HEK293 (cell line): ENCODE results near the gene ABCA7.

Experiments
- BCL11A ChIP-seq: fragments of 450-650 bp; formaldehyde crosslinking; IDR thresholded peaks from 2 replicates; pipeline ENCODE4 v1.5.1; 2016; ENCODE audit warnings: low read depth, missing biosample characterization, missing genetic modification characterization
- KLF10 ChIP-seq: fragments of 450-650 bp; IDR thresholded peaks from 2 replicates; pipeline ENCODE4 v1.5.1; 2018; ENCODE audit warnings: missing biosample characterization, mild to moderate bottlenecking, missing genetic modification characterization
- KLF7 ChIP-seq: fragments of 450-650 bp; formaldehyde crosslinking; IDR thresholded peaks from 2 replicates; pipeline ENCODE4 v1.5.1; 2016; ENCODE audit warnings: missing biosample characterization, missing genetic modification characterization, borderline replicate concordance
- KLF8 ChIP-seq: fragments of 450-650 bp; formaldehyde crosslinking; IDR thresholded peaks from 2 replicates; pipeline ENCODE4 v1.5.1; 2016; ENCODE audit warnings: missing biosample characterization, missing genetic modification characterization
- SALL2 ChIP-seq: fragments of 450-650 bp; formaldehyde crosslinking; IDR thresholded peaks from 2 replicates; pipeline ENCODE4 v1.5.0; 2017; ENCODE audit warnings: missing biosample characterization, mild to moderate bottlenecking, missing genetic modification characterization, borderline replicate concordance
- ZEB2 ChIP-seq: fragments of 450-650 bp; formaldehyde crosslinking; IDR thresholded peaks from 2 replicates; pipeline ENCODE4 v1.5.1; 2016; ENCODE audit warnings: missing biosample characterization, missing genetic modification characterization
- ZNF121 ChIP-seq: fragments of 450-650 bp; formaldehyde crosslinking; IDR thresholded peaks from 2 replicates; pipeline ENCODE4 v1.5.1; 2016; ENCODE audit warnings: missing biosample characterization, missing genetic modification characterization
- ZNF391 ChIP-seq: fragments of 450-650 bp; formaldehyde crosslinking; IDR thresholded peaks from 2 replicates; pipeline ENCODE4 v1.5.1; 2016; ENCODE audit warnings: low read depth, missing biosample characterization, missing genetic modification characterization, borderline replicate concordance
- ZNF423 ChIP-seq: fragments of 450-650 bp; formaldehyde crosslinking; IDR thresholded peaks from 2 replicates; pipeline ENCODE4 v1.5.1; 2016; ENCODE audit warnings: missing biosample characterization, missing genetic modification characterization
- ZNF449 ChIP-seq: fragments of 450-650 bp; formaldehyde crosslinking; IDR thresholded peaks from 2 replicates; pipeline ENCODE4 v1.5.1; 2017; ENCODE audit warnings: missing biosample characterization, mild to moderate bottlenecking, missing genetic modification characterization, moderate library complexity
- ZNF585B ChIP-seq: fragments of 450-650 bp; formaldehyde crosslinking; IDR thresholded peaks from 2 replicates; pipeline ENCODE4 v1.5.1; 2016; ENCODE audit warnings: missing biosample characterization, missing genetic modification characterization
- ZNF624 ChIP-seq: fragments of 450-650 bp; formaldehyde crosslinking; IDR thresholded peaks from 2 replicates; pipeline ENCODE4 v1.5.1; 2017; ENCODE audit warnings: missing biosample characterization, missing genetic modification characterization
- ZNF747 ChIP-seq: fragments of 450-650 bp; formaldehyde crosslinking; IDR thresholded peaks from 2 replicates; pipeline ENCODE4 v1.5.1; 2016; ENCODE audit warnings: missing biosample characterization, missing genetic modification characterization
- ZNF843 ChIP-seq: fragments of 450-650 bp; formaldehyde crosslinking; IDR thresholded peaks from 2 replicates; pipeline ENCODE4 v1.5.1; 2016; ENCODE audit warnings: missing biosample characterization, missing genetic modification characterization
- ZXDB ChIP-seq: fragments of 450-650 bp; formaldehyde crosslinking; IDR thresholded peaks from 2 replicates; pipeline ENCODE4 v1.5.1; 2016; ENCODE audit warnings: missing biosample characterization, missing genetic modification characterization
- TF ChIP-seq, protein P1 (sequence below): fragments of 450-650 bp; formaldehyde crosslinking; IDR thresholded peaks from 2 replicates; pipeline ENCODE4 v1.5.1; 2016; ENCODE audit warnings: missing biosample characterization, missing genetic modification characterization, borderline replicate concordance
- TF ChIP-seq, protein P2 (sequence below): fragments of 450-650 bp; formaldehyde crosslinking; IDR thresholded peaks from 2 replicates; pipeline ENCODE4 v1.5.1; 2016; ENCODE audit warnings: missing biosample characterization, missing genetic modification characterization
- TF ChIP-seq, protein P3 (sequence below): fragments of 450-650 bp; formaldehyde crosslinking; IDR thresholded peaks from 2 replicates; pipeline ENCODE4 v1.5.1; 2017; ENCODE audit warnings: missing biosample characterization, missing genetic modification characterization
- TF ChIP-seq, protein P4 (sequence below): fragments of 450-650 bp; formaldehyde crosslinking; IDR thresholded peaks from 2 replicates; pipeline ENCODE4 v1.5.1; 2016; ENCODE audit warnings: missing biosample characterization, missing genetic modification characterization

ABCA7 gene

DNA sequence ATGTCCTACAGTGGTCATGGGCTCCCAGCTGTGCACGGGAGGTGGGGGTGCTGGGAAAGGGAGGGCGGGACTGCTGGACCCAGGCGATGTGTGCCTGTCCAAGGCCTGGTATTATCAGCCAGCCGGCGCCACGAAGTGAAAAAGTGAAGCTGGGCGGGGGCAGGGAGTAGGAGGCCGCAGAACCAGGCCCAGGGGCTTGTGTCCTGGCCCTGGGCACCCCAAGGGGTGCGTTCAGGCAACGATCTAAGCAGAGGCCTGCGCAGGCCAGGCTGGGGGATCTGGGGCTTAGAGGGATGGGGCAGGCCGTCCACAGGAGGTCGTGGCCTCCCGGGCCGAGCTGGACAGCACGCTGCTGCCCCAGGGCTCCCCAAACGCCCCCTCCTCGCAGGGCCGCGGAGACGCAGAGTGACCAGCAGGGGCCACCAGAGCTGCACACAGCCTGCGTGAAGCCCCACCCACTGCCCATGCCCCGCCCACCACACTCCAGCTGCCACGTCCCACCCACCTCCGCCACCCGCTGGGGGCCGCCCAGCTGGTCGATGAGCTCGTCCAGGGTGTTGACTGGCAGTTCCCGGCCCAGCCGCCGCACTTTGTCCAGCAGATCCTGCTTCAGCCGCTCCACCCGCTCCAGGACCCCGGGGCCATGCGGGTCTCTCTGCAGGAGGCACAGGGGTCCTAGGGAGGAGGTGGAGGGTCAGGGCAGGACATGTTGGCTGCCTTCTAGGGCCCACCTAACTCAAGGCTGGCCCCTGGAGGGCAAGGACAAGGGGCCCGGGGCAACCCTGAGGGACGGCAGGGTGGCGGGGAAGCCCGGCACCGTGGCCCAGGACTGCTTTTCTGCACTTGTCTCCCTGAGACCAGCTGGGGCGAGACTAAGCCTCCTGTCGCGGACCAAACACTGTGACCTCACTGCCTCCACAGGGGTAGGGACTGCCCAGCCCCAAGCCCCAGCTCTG is 73.4 kb downstream of the ABCA7 start (continued):
- TF ChIP-seq, protein P1, sequence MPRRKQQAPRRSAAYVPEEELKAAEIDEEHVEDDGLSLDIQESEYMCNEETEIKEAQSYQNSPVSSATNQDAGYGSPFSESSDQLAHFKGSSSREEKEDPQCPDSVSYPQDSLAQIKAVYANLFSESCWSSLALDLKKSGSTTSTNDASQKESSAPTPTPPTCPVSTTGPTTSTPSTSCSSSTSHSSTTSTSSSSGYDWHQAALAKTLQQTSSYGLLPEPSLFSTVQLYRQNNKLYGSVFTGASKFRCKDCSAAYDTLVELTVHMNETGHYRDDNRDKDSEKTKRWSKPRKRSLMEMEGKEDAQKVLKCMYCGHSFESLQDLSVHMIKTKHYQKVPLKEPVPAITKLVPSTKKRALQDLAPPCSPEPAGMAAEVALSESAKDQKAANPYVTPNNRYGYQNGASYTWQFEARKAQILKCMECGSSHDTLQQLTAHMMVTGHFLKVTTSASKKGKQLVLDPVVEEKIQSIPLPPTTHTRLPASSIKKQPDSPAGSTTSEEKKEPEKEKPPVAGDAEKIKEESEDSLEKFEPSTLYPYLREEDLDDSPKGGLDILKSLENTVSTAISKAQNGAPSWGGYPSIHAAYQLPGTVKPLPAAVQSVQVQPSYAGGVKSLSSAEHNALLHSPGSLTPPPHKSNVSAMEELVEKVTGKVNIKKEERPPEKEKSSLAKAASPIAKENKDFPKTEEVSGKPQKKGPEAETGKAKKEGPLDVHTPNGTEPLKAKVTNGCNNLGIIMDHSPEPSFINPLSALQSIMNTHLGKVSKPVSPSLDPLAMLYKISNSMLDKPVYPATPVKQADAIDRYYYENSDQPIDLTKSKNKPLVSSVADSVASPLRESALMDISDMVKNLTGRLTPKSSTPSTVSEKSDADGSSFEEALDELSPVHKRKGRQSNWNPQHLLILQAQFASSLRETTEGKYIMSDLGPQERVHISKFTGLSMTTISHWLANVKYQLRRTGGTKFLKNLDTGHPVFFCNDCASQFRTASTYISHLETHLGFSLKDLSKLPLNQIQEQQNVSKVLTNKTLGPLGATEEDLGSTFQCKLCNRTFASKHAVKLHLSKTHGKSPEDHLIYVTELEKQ (tag by site-specific recombination), result peak; percentile 42; the same call in 1 of the 2 replicates
- TF ChIP-seq ZNF449 (tag by site-specific recombination) (0 out of 2 replicates have a peak, but pooled peaks have one; percentile 17), ZNF391 (tag by site-specific recombination) (no peak), ZXDB (tag by site-specific recombination) (peak; percentile 70), ZNF843 (peak; percentile 65), ZEB2 (tag by site-specific recombination) (peak; percentile 57), KLF8 (tag by site-specific recombination) (peak; percentile 72), ZNF585B (tag by site-specific recombination) (no peak), ZNF423 (tag by site-specific recombination) (peak; percentile 36; the same call in 1 of the 2 replicates), KLF10 (peak; percentile 96), KLF7 (tag by site-specific recombination) (peak; percentile 40; the same call in 1 of the 2 replicates), ZNF624 (tag by site-specific recombination) (no peak), BCL11A (tag by site-specific recombination) (no peak; the same call in 1 of the 2 replicates), SALL2 (no peak), ZNF121 (tag by site-specific recombination) (no peak), ZNF747 (tag by site-specific recombination) (no peak)
- TF ChIP-seq, protein P2, sequence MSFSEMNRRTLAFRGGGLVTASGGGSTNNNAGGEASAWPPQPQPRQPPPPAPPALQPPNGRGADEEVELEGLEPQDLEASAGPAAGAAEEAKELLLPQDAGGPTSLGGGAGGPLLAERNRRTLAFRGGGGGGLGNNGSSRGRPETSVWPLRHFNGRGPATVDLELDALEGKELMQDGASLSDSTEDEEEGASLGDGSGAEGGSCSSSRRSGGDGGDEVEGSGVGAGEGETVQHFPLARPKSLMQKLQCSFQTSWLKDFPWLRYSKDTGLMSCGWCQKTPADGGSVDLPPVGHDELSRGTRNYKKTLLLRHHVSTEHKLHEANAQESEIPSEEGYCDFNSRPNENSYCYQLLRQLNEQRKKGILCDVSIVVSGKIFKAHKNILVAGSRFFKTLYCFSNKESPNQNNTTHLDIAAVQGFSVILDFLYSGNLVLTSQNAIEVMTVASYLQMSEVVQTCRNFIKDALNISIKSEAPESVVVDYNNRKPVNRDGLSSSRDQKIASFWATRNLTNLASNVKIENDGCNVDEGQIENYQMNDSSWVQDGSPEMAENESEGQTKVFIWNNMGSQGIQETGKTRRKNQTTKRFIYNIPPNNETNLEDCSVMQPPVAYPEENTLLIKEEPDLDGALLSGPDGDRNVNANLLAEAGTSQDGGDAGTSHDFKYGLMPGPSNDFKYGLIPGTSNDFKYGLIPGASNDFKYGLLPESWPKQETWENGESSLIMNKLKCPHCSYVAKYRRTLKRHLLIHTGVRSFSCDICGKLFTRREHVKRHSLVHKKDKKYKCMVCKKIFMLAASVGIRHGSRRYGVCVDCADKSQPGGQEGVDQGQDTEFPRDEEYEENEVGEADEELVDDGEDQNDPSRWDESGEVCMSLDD, result peak; percentile 94
- TF ChIP-seq, protein P3, sequence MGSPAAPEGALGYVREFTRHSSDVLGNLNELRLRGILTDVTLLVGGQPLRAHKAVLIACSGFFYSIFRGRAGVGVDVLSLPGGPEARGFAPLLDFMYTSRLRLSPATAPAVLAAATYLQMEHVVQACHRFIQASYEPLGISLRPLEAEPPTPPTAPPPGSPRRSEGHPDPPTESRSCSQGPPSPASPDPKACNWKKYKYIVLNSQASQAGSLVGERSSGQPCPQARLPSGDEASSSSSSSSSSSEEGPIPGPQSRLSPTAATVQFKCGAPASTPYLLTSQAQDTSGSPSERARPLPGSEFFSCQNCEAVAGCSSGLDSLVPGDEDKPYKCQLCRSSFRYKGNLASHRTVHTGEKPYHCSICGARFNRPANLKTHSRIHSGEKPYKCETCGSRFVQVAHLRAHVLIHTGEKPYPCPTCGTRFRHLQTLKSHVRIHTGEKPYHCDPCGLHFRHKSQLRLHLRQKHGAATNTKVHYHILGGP (tag by site-specific recombination), result no peak
- TF ChIP-seq, protein P4, sequence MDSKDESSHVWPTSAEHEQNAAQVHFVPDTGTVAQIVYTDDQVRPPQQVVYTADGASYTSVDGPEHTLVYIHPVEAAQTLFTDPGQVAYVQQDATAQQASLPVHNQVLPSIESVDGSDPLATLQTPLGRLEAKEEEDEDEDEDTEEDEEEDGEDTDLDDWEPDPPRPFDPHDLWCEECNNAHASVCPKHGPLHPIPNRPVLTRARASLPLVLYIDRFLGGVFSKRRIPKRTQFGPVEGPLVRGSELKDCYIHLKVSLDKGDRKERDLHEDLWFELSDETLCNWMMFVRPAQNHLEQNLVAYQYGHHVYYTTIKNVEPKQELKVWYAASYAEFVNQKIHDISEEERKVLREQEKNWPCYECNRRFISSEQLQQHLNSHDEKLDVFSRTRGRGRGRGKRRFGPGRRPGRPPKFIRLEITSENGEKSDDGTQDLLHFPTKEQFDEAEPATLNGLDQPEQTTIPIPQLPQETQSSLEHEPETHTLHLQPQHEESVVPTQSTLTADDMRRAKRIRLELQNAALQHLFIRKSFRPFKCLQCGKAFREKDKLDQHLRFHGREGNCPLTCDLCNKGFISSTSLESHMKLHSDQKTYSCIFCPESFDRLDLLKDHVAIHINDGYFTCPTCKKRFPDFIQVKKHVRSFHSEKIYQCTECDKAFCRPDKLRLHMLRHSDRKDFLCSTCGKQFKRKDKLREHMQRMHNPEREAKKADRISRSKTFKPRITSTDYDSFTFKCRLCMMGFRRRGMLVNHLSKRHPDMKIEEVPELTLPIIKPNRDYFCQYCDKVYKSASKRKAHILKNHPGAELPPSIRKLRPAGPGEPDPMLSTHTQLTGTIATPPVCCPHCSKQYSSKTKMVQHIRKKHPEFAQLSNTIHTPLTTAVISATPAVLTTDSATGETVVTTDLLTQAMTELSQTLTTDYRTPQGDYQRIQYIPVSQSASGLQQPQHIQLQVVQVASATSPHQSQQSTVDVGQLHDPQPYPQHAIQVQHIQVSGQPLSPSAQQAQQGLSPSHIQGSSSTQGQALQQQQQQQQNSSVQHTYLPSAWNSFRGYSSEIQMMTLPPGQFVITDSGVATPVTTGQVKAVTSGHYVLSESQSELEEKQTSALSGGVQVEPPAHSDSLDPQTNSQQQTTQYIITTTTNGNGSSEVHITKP (tag by site-specific recombination), result peak; percentile 93
